ENCODE measurements around the gene TMEM30A.

The TMEM30A gene

DNA sequence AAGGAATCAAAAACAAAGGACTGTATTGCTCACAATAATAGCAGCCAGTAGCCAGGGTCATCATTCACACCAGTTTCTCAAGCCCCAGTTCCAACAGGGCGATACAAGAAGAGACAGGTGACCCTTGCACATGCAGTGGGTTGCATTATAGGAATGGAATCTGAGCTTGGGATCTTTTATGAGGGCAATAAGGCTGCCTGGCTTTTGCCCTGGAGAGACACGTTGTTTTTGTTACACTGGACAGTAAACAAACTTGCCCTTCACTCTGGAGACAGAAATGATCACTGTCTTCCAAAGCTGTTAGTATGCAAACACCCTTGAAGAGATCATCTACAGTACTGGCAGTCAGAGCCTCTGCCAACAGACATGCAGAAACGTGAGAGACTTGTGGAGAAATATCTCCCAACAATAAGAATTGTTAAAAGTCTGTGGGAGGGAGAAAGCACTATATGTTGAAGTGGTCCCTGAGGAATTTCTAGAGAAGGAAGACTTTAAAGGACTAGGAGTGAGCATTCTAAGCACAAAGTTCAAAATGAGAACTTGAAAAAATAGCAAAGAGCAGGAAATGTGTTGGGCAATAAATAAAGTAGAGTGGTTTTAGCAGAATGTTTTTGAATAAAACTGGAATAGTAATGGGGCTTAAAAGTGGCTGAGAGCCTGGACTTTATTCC is 72.5 kb downstream of the TMEM30A start:
- no peak overlapping the region for H2BK12ac ChIP-seq (ENCODE audit: low read length in 2 of 2)
- H3K4me3 ChIP-seq (ENCODE audit: insufficient read depth in 1 of 2, low read depth in 1 of 2, low read length in 2 of 2) = no peak overlapping the region
- no peak overlapping the region for H3K9ac ChIP-seq (ENCODE audit: low read length)
- H3K9me3 ChIP-seq (ENCODE audit: control insufficient read depth, low read length) = no peaks in the 10 kb centered on the region
- no peak overlapping the region for H2BK15ac ChIP-seq (ENCODE audit: low read depth, poor library complexity, severe bottlenecking)
- H4K91ac ChIP-seq (ENCODE audit: low read length) = no peak overlapping the region
- H2AFZ ChIP-seq (ENCODE audit: low read depth, low read length) = no peak overlapping the region
- no peak overlapping the region for H2AK5ac ChIP-seq (ENCODE audit: low read length, severe bottlenecking)
- no peak overlapping the region for H3K27ac ChIP-seq (ENCODE audit: low read length, poor library complexity, severe bottlenecking)
- 4% methylated on average over 3 of the region's 3 CpGs for WGBS
- DNase-seq = peak; percentile 59
- no peak overlapping the region for H2BK5ac ChIP-seq (ENCODE audit: low read depth, low read length, poor library complexity, severe bottlenecking)
- H3K23ac ChIP-seq (ENCODE audit: low read length in 2 of 2) = no peak overlapping the region
- no peak overlapping the region for H3K4me2 ChIP-seq (ENCODE audit: low read length, poor library complexity, severe bottlenecking)
- no peak overlapping the region for H3K18ac ChIP-seq (ENCODE audit: low read depth in 1 of 2, low read length in 2 of 2)
- H2BK120ac ChIP-seq (ENCODE audit: low read depth, low read length) = no peak overlapping the region
- H3K4ac ChIP-seq (ENCODE audit: low read depth in 1 of 2, low read length in 2 of 2) = no peak overlapping the region
- peaks cover 10% of the 10 kb centered on the region for H3K4me1 ChIP-seq (ENCODE audit: control insufficient read depth, insufficient read depth, low read depth, low read length)
- H3K36me3 ChIP-seq (ENCODE audit: control insufficient read depth in 1 of 2, insufficient read depth in 2 of 2, low read depth in 1 of 2, low read length in 2 of 2) = no peaks in the 10 kb centered on the region
- peaks cover 4% of the 10 kb centered on the region for H3K79me1 ChIP-seq (replicated peaks; ENCODE audit: low read length, poor library complexity, severe bottlenecking)
- H4K8ac ChIP-seq (ENCODE audit: low read length) = no peak overlapping the region
- H3K14ac ChIP-seq (ENCODE audit: low read length in 2 of 2) = no peak overlapping the region
- H3K27me3 ChIP-seq (ENCODE audit: control insufficient read depth in 1 of 2, insufficient read depth in 1 of 2, low read length in 2 of 2) = peaks cover 0 to 2% of the 10 kb centered on the region in 2 experiments

DNA sequence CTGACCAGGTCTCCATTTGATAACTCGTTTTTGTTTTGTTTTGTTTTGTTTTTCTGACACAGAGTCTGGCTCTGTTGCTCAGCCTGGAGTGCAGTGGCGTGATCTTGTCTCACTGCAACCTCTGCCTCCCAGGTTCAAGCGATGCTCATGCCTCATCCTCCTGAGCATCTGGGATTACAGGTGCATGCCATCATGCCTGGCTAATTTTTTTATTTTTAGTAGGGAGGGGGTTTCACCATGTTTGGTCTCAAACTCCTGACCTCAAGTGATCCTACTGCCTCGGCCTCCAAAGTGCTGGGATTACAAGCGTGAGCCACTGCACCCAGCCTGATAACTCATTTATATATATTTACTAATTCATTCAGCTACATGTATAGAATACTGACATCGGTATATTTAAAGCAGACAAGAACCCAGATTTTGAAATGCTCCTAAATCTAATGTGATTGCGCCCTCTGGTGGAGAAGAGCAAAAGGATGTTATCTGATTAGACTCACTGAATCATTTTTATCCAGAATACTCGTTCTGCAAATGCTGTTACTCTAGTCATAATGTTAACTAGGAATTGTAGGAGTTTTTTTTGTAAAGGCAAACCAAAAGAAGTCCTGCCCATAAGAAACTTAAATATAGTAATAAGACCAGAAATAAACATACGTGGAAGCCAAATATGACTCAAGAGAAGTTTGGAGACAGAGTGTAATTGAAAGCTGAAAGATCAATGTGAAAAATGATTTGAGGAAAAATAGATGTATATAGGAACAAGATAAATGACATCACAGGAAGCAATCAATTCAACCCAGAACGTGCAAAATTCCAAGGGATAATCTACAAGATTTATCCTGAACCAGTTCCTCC is 73.5 kb downstream of the TMEM30A start:
- peak; percentile 76 for DNase-seq
- Histone ChIP-seq H3K36me3 (ENCODE audit: control insufficient read depth in 1 of 2, insufficient read depth in 2 of 2, low read depth in 1 of 2, low read length in 2 of 2) (no peaks in the 10 kb centered on the region), H3K4me2 (ENCODE audit: low read length, poor library complexity, severe bottlenecking) (no peak overlapping the region), H3K18ac (ENCODE audit: low read depth in 1 of 2, low read length in 2 of 2) (no peak overlapping the region), H3K23ac (ENCODE audit: low read length in 2 of 2) (no peak overlapping the region), H3K9me3 (ENCODE audit: control insufficient read depth, low read length) (no peaks in the 10 kb centered on the region), H2AK5ac (ENCODE audit: low read length, severe bottlenecking) (no peak overlapping the region), H2AFZ (ENCODE audit: low read depth, low read length) (no peak overlapping the region), H2BK5ac (ENCODE audit: low read depth, low read length, poor library complexity, severe bottlenecking) (no peak overlapping the region), H2BK15ac (ENCODE audit: low read depth, poor library complexity, severe bottlenecking) (no peak overlapping the region), H4K91ac (ENCODE audit: low read length) (no peak overlapping the region), H3K4ac (ENCODE audit: low read depth in 1 of 2, low read length in 2 of 2) (no peak overlapping the region), H3K4me3 (ENCODE audit: insufficient read depth in 1 of 2, low read depth in 1 of 2, low read length in 2 of 2) (no peak overlapping the region), H2BK12ac (ENCODE audit: low read length in 2 of 2) (no peak overlapping the region), H3K27ac (ENCODE audit: low read length, poor library complexity, severe bottlenecking) (no peak overlapping the region), H3K79me1 (replicated peaks; ENCODE audit: low read length, poor library complexity, severe bottlenecking) (peaks cover 4% of the 10 kb centered on the region), H4K8ac (ENCODE audit: low read length) (no peak overlapping the region), H3K14ac (ENCODE audit: low read length in 2 of 2) (no peak overlapping the region), H3K4me1 (ENCODE audit: control insufficient read depth, insufficient read depth, low read depth, low read length) (peaks cover 12% of the 10 kb centered on the region), H3K9ac (ENCODE audit: low read length) (no peak overlapping the region), H2BK120ac (ENCODE audit: low read depth, low read length) (no peak overlapping the region), H3K27me3 (ENCODE audit: control insufficient read depth in 1 of 2, insufficient read depth in 1 of 2, low read length in 2 of 2) (peaks cover 0 to 2% of the 10 kb centered on the region in 2 experiments)
- 58% methylated on average over 3 of the region's 10 CpGs for WGBS

DNA sequence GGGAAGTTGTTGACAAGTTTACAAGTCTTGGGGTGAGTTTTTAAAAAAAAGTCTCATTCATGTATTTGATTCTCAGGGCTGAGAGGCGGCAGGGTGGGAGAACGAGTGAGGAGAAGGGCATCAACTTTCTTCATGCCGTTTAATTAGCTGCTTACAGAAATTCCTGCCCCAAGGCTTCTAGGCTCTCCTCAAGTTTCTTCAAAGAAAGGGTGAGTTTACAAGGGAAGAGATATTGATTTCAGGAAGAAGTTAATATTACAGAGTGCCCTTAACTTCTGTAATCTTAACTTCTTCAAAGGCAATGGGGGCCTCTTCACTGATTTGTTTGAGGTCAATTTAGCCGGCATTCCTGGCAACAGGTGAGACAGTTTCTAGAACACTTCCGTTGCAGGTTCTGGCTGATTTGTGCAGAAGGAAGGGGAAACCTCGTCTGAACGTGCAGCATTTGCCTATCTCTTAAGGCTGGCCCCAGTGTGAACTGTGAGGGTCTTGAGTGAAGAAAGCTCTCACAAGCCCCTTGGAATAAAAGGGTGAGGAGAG is 75.3 kb downstream of the TMEM30A start:
- DNase-seq = no peak
- no peak overlapping the region for H4K8ac ChIP-seq (ENCODE audit: low read length)
- H3K18ac ChIP-seq (ENCODE audit: low read depth in 1 of 2, low read length in 2 of 2) = no peak overlapping the region
- H2BK5ac ChIP-seq (ENCODE audit: low read depth, low read length, poor library complexity, severe bottlenecking) = no peak overlapping the region
- no peak overlapping the region for H2BK120ac ChIP-seq (ENCODE audit: low read depth, low read length)
- H3K79me1 ChIP-seq (replicated peaks; ENCODE audit: low read length, poor library complexity, severe bottlenecking) = peaks cover 4% of the 10 kb centered on the region
- WGBS = 37% methylated on average over 6 of the region's 7 CpGs
- no peak overlapping the region for H4K91ac ChIP-seq (ENCODE audit: low read length)
- H3K27ac ChIP-seq (ENCODE audit: low read length, poor library complexity, severe bottlenecking) = no peak overlapping the region
- peaks cover 12% of the 10 kb centered on the region for H3K4me1 ChIP-seq (ENCODE audit: control insufficient read depth, insufficient read depth, low read depth, low read length)
- no peaks in the 10 kb centered on the region for H3K27me3 ChIP-seq (ENCODE audit: control insufficient read depth in 1 of 2, insufficient read depth in 1 of 2, low read length in 2 of 2)
- H3K9ac ChIP-seq (ENCODE audit: low read length) = peak overlapping the region; percentile 37
- no peak overlapping the region for H3K23ac ChIP-seq (ENCODE audit: low read length in 2 of 2)
- no peaks in the 10 kb centered on the region for H3K9me3 ChIP-seq (ENCODE audit: control insufficient read depth, low read length)
- no peak overlapping the region for H3K4ac ChIP-seq (ENCODE audit: low read depth in 1 of 2, low read length in 2 of 2)
- H2AK5ac ChIP-seq (ENCODE audit: low read length, severe bottlenecking) = no peak overlapping the region
- no peaks in the 10 kb centered on the region for H3K36me3 ChIP-seq (ENCODE audit: control insufficient read depth in 1 of 2, insufficient read depth in 2 of 2, low read depth in 1 of 2, low read length in 2 of 2)
- peak overlapping the region in 1 of 2 experiments; percentile 15 for H2BK12ac ChIP-seq (ENCODE audit: low read length in 2 of 2)
- H2BK15ac ChIP-seq (ENCODE audit: low read depth, poor library complexity, severe bottlenecking) = no peak overlapping the region
- H3K4me3 ChIP-seq (ENCODE audit: insufficient read depth in 1 of 2, low read depth in 1 of 2, low read length in 2 of 2) = no peak overlapping the region
- no peak overlapping the region for H2AFZ ChIP-seq (ENCODE audit: low read depth, low read length)
- no peak overlapping the region for H3K14ac ChIP-seq (ENCODE audit: low read length in 2 of 2)
- no peak overlapping the region for H3K4me2 ChIP-seq (ENCODE audit: low read length, poor library complexity, severe bottlenecking)

Data from mesenchymal stem cell (in vitro differentiated cells and primary cell).